SU-DHL-6 (cell line): ENCODE data around the gene MAPKBP1.

ENCODE experiments used
- H2AFZ ChIP-seq: fragments of 200-600 bp; sonication (generic); 2 replicates; pipeline ENCODE4 v1.6.1; 2014; ENCODE audit warnings: low read depth, mild to moderate bottlenecking, moderate library complexity, mixed read lengths, antibody characterized with exemption, low read length; ENCODE audit not compliant: severe bottlenecking
- H3F3A ChIP-seq: fragments of 200-600 bp; shearing (Covaris generic); 2 replicates; pipeline ENCODE4 v1.6.0; 2016; ENCODE audit warnings: antibody characterized with exemption, mild to moderate bottlenecking; ENCODE audit not compliant: insufficient read depth
- H3K27ac ChIP-seq: fragments of 200-600 bp; sonication (generic); 2 replicates; pipeline ENCODE4 v1.5.1; 2016; ENCODE audit warnings: low read depth, mild to moderate bottlenecking, low read length, moderate library complexity, mixed read lengths
- H3K27me3 ChIP-seq: fragments of 200-600 bp; sonication (generic), shearing (Covaris generic); 2 replicates; pipeline ENCODE4 v1.6.0; 2014; ENCODE audit warnings: mild to moderate bottlenecking, low read length
- H3K36me3 ChIP-seq: fragments of 200-600 bp; sonication (generic); 2 replicates; pipeline ENCODE4 v1.6.1; 2014; ENCODE audit warnings: mild to moderate bottlenecking, low read length, mixed read lengths
- H3K4me2 ChIP-seq: fragments of 300-600, 200-600 bp; shearing (Covaris generic), sonication (generic); 2 replicates; pipeline ENCODE4 v1.6.0; 2014; ENCODE audit warnings: low read length, low read depth, mild to moderate bottlenecking; ENCODE audit not compliant: poor library complexity, severe bottlenecking
- H3K4me3 ChIP-seq: fragments of 200-600 bp; sonication (generic); 2 replicates; pipeline ENCODE4 v1.5.1; 2014; ENCODE audit warnings: antibody characterized with exemption, low read length, mild to moderate bottlenecking, mixed read lengths; ENCODE audit not compliant: insufficient read depth, poor library complexity, severe bottlenecking
- H3K79me2 ChIP-seq: fragments of 200-600 bp; sonication (generic); 2 replicates; pipeline ENCODE4 v1.6.1; 2014; ENCODE audit warnings: mild to moderate bottlenecking, low read length, moderate library complexity; ENCODE audit not compliant: insufficient read depth
- H3K9ac ChIP-seq: fragments of 200-600 bp; sonication (generic); 2 replicates; pipeline ENCODE4 v1.7.0; 2014; ENCODE audit warnings: mild to moderate bottlenecking, low read length
- H3K9me2 ChIP-seq: fragments of 200-600 bp; sonication (generic); replicated peaks from 2 replicates; pipeline ENCODE4 v1.6.1; 2014; ENCODE audit warnings: low read length; ENCODE audit not compliant: insufficient read depth
- H3K9me3 ChIP-seq: fragments of 200-600 bp; sonication (generic); 2 replicates; pipeline ENCODE4 v1.6.1; 2014; ENCODE audit warnings: low read length, mixed read lengths; ENCODE audit not compliant: insufficient read depth
- H4K20me1 ChIP-seq: fragments of 200-600 bp; sonication (generic); 2 replicates; pipeline ENCODE4 v1.6.1; 2014; ENCODE audit warnings: low read depth, mild to moderate bottlenecking, antibody characterized with exemption, low read length, moderate library complexity, mixed read lengths
- CTCF ChIP-seq: fragments of 200-600 bp; sonication (generic); IDR thresholded peaks from one replicate; pipeline ENCODE4 v1.5.1; 2017; ENCODE audit warnings: antibody characterized with exemption, mild to moderate bottlenecking, low read length, moderate library complexity; ENCODE audit not compliant: insufficient read depth, poor library complexity, severe bottlenecking
- EZH2phosphoT487 ChIP-seq: fragments of 200-600 bp; sonication (generic), shearing (Covaris generic); conservative IDR thresholded peaks from 2 replicates; pipeline ENCODE4 v1.6.1; 2018; ENCODE audit warnings: mild to moderate bottlenecking, antibody characterized with exemption, low read length, moderate library complexity, mixed read lengths

MAPKBP1 gene

GRCh38 chr15:41779662-41780157 lies 5.4 kb downstream of the MAPKBP1 start:
- Histone ChIP-seq H3K9me2 (no peaks in the 10 kb centered on the region), H3K4me3 (no peak overlapping the region), H3F3A (no peaks in the 10 kb centered on the region), H3K79me2 (no peaks in the 10 kb centered on the region), H3K4me2 (no peak overlapping the region), H4K20me1 (no peaks in the 10 kb centered on the region), H3K27me3 (no peaks in the 10 kb centered on the region), H3K27ac (no peak overlapping the region), H3K9ac (no peak overlapping the region), H2AFZ (no peak overlapping the region), H3K36me3 (no peaks in the 10 kb centered on the region), H3K9me3 (no peaks in the 10 kb centered on the region)
- no peak for TF ChIP-seq CTCF
- TF ChIP-seq EZH2phosphoT487: no peak

GRCh38 chr15:41780266-41780665 lies 6.0 kb downstream of the MAPKBP1 start:
- Histone ChIP-seq H4K20me1 (no peaks in the 10 kb centered on the region), H3K4me3 (no peak overlapping the region), H3K27ac (no peak overlapping the region), H3K9ac (no peak overlapping the region), H3K9me3 (no peaks in the 10 kb centered on the region), H3K9me2 (no peaks in the 10 kb centered on the region), H3K27me3 (no peaks in the 10 kb centered on the region), H2AFZ (no peak overlapping the region), H3F3A (no peaks in the 10 kb centered on the region), H3K4me2 (no peak overlapping the region), H3K36me3 (no peaks in the 10 kb centered on the region), H3K79me2 (no peaks in the 10 kb centered on the region)
- TF ChIP-seq EZH2phosphoT487 (no peak), CTCF (no peak)

- H3F3A ChIP-seq: no peaks in the 10 kb centered on the region
Measured at GRCh38 chr15:41780727-41781126, 6.4 kb downstream of the MAPKBP1 start.

More at GRCh38 chr15:41780727-41781126, 6.4 kb downstream of the MAPKBP1 start:
- no peak for TF ChIP-seq EZH2phosphoT487
- TF ChIP-seq CTCF: no peak
- no peak overlapping the region for H2AFZ ChIP-seq
- H3K27ac ChIP-seq: no peak overlapping the region
- H3K9me3 ChIP-seq: no peaks in the 10 kb centered on the region
- H3K9ac ChIP-seq: no peak overlapping the region
- H3K79me2 ChIP-seq: no peaks in the 10 kb centered on the region
- no peaks in the 10 kb centered on the region for H3K9me2 ChIP-seq
- no peaks in the 10 kb centered on the region for H3K36me3 ChIP-seq
- no peaks in the 10 kb centered on the region for H4K20me1 ChIP-seq
- H3K27me3 ChIP-seq: no peaks in the 10 kb centered on the region
- H3K4me3 ChIP-seq: no peak overlapping the region
- no peak overlapping the region for H3K4me2 ChIP-seq
